HUES6 (cell line): ENCODE measurements around the gene PWP2.

Source experiments
- H3K27ac ChIP-seq: 2 replicates; pipeline ENCODE4 v1.7.0; 2013; ENCODE audit warnings: low read depth, mild to moderate bottlenecking, low read length, inconsistent platforms
- H3K27me3 ChIP-seq: 2 replicates; pipeline ENCODE4 v1.6.1; 2013; ENCODE audit warnings: low read length; ENCODE audit not compliant: control insufficient read depth, insufficient read depth
- H3K36me3 ChIP-seq: 2 replicates; pipeline ENCODE4 v1.6.1; 2013; ENCODE audit warnings: low read length; ENCODE audit not compliant: control insufficient read depth, insufficient read depth
- H3K4me1 ChIP-seq: 2 replicates; pipeline ENCODE4 v1.6.1; 2013; ENCODE audit warnings: low read length; ENCODE audit not compliant: control insufficient read depth, insufficient read depth
- H3K4me3 ChIP-seq: 2 replicates; pipeline ENCODE4 v1.5.1; 2013; ENCODE audit warnings: low read depth, low read length
- H3K9ac ChIP-seq: one replicate; pipeline ENCODE4 v1.6.1; 2013; ENCODE audit warnings: mild to moderate bottlenecking, low read length
- H3K9me3 ChIP-seq: 2 replicates; pipeline ENCODE4 v1.6.1; 2013; ENCODE audit warnings: low read depth, low read length; ENCODE audit not compliant: control insufficient read depth, insufficient read depth

The PWP2 gene

DNA sequence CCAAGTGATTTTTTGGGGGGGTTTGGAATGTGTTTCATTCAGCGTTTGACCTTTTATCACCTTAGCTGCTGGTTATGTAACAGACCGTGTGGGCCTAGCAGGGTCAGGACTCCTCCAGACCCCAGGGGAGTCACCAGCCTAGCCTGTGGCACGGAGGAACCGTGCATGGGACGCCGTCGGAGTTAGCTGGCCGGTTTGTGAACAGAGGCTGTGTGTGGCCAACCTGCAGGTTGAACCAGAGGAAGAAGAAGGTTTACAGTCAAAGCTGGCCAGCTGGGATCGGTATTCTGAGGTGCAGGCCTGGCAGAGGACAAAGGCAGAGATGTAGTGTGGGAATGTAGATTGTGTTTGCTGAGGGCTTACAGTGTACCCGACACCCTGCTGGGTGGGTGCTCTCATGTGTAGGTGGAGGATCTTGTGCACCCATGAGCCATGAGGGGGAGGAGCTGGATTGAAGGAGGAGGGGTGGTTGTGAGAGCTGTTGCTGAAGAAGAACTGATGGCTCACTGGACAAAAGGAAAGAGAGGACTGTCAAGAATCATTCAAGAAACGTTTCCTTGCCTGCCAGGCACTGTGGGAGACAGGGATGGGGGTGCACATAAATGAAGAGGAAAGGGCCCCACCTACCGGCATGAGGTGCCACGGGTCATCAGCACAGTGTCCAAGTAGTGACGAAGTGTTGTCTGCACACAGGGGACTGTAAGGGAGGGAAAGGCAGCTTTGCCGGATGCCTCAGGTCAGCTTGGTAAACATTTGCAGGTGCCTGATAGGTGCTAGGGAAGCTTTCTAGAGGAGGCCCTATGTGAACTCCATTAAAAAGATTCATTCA lies 40.0 kb upstream of the PWP2 start:
- Histone ChIP-seq H3K9me3 (no peaks in the 10 kb centered on the region), H3K27ac (no peak overlapping the region), H3K4me1 (no peaks in the 10 kb centered on the region), H3K36me3 (peaks cover 74% of the 10 kb centered on the region), H3K27me3 (no peaks in the 10 kb centered on the region), H3K9ac (no peak overlapping the region), H3K4me3 (no peak overlapping the region)

DNA sequence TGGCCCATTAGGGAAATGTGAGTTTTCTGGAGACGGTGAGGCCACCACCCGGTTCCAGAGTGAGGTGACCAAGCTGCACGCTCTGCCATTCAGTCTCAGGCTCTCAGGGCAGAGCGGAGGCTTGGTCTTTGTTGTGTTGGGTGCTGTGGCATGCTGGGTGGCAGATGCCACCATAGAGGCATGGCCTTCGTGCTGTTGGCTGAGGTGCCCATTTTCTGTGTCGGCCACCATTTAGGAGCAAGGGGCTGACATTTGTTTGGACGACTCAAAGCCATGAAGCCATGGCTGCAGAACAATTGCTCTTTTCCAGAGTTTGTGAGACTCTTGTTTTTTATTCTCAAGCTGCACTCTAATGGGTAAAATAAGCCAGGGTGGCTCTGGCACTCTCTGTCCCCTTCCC lies 36.8 kb upstream of the PWP2 start:
- no peak overlapping the region for H3K9ac ChIP-seq
- no peak overlapping the region for H3K4me3 ChIP-seq
- H3K36me3 ChIP-seq, result peaks cover 62% of the 10 kb centered on the region
- H3K27me3 ChIP-seq, result no peaks in the 10 kb centered on the region
- no peaks in the 10 kb centered on the region for H3K4me1 ChIP-seq
- no peak overlapping the region for H3K27ac ChIP-seq
- no peaks in the 10 kb centered on the region for H3K9me3 ChIP-seq

DNA sequence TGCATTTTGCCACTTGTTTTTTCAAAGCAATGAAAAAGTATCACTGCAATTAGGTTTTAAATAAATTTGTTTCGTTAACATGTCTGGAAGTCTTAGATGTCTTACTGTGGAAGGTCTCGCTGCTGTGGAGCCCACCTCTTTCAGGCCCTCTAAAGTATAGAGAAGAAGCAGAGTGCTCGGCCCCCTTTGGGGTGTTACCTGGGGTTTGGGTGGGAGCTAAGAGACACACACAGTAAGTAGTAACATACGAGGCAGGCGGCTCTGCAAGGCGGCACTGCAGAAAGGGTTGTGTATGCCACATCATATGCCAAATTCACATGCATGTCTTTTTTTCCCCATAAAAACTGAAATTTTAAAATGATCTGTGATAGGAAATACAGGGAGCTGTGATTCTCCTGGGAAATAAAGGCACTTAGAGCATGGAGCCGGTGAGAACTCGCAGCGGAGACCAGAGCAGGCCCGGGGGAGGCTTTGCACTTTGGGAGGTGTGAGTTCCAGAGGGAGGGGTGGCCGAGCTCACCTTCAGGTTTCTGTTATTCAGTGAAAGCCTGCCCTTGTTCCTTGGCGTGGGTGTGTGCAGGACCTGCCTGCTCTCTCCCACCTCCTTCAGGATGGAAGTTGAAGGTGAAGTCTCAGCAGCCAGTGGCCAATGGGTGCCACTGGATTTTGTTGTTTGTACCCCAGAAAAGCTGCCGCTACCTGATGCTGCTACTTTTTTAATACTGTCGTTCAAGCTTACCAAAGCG lies 35.7 kb upstream of the PWP2 start:
- no peak overlapping the region for H3K4me3 ChIP-seq
- no peak overlapping the region for H3K27ac ChIP-seq
- H3K4me1 ChIP-seq, result no peaks in the 10 kb centered on the region
- no peaks in the 10 kb centered on the region for H3K27me3 ChIP-seq
- H3K36me3 ChIP-seq, result peaks cover 60% of the 10 kb centered on the region
- no peaks in the 10 kb centered on the region for H3K9me3 ChIP-seq
- H3K9ac ChIP-seq, result no peak overlapping the region

DNA sequence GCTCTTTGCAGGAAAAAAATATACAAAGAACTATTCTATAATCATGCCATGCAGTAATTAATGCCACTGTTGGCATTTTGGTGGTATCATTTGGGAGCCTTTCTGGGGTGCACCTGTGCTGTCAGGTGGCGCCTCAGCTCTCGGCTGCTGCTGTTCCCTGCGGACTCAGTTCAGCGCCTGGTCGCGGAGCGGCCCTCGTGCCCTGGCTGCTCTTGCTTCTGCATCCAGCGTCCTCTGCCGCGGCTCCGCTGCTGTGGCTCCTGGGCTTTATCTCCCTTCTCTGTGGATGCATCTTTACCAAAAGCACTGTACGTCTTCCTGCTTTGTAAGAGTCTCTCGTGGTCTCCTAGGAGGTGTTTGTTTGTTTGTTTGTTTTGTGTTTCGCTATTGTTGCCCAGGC lies 35.1 kb upstream of the PWP2 start:
- Histone ChIP-seq H3K36me3 (peaks cover 63% of the 10 kb centered on the region), H3K27me3 (no peaks in the 10 kb centered on the region), H3K4me3 (no peak overlapping the region), H3K4me1 (no peaks in the 10 kb centered on the region), H3K9ac (no peak overlapping the region), H3K9me3 (no peaks in the 10 kb centered on the region), H3K27ac (no peak overlapping the region)

DNA sequence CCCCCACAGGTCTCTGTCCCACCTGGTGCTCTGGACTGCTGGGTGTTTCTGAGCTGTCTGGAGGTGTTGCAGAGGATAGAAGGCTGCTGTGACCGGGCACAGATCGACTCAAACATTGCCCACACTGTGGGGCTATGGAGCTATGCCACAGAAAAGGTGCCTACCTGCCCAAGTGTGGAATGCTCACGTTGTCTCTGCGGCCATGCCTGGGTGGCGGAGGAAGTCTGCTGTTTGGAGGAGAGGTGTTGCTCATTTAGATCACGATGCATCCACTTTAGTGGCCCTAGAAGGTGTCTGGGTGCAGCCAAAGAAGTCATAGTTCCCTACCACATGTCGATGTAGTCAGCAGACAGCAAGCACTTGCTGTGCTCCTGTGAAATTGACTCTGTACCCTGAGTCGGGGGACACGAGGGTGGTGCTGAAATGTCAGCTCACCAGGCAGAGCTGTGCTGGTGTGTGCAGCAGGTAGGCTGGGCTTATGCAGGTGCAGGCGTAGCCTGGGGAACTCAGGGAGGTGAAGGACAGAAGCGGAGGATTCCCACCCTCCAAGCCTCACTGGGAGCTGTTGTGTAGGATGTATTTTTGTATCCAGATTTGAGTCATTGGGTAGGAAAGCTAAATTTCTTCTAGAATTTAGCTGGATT lies 32.8 kb upstream of the PWP2 start:
- H3K9me3 ChIP-seq, result no peaks in the 10 kb centered on the region
- H3K4me3 ChIP-seq, result no peak overlapping the region
- H3K27me3 ChIP-seq, result no peaks in the 10 kb centered on the region
- no peak overlapping the region for H3K27ac ChIP-seq
- H3K9ac ChIP-seq, result no peak overlapping the region
- peaks cover 69% of the 10 kb centered on the region for H3K36me3 ChIP-seq
- 0 out of 2 replicates have a peak, but pooled peaks cover 7% of the 10 kb centered on the region for H3K4me1 ChIP-seq

DNA sequence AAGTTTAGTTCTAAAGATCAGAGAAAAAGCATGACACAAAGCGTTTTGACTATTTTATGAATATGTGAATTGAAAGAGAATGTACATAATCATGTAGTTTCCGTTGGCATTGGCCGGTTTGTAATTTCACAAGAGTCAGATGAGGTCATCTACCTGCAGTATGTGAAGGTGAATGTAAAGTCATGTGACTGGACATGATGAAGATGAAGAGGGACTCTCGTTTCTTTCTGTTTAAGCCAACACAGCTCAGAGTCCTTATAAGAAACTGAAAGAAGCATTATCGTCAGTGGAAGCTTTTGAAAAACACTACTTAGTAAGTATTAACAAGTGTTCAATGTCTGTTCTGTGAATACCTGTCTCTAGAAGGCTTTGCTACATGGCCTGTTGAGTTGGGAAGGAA lies 30.9 kb upstream of the PWP2 start:
- Histone ChIP-seq H3K9me3 (no peaks in the 10 kb centered on the region), H3K27me3 (no peaks in the 10 kb centered on the region), H3K27ac (no peak overlapping the region), H3K9ac (no peak overlapping the region), H3K4me3 (no peak overlapping the region), H3K36me3 (peaks cover 72% of the 10 kb centered on the region), H3K4me1 (0 out of 2 replicates have a peak, but pooled peaks cover 7% of the 10 kb centered on the region)

DNA sequence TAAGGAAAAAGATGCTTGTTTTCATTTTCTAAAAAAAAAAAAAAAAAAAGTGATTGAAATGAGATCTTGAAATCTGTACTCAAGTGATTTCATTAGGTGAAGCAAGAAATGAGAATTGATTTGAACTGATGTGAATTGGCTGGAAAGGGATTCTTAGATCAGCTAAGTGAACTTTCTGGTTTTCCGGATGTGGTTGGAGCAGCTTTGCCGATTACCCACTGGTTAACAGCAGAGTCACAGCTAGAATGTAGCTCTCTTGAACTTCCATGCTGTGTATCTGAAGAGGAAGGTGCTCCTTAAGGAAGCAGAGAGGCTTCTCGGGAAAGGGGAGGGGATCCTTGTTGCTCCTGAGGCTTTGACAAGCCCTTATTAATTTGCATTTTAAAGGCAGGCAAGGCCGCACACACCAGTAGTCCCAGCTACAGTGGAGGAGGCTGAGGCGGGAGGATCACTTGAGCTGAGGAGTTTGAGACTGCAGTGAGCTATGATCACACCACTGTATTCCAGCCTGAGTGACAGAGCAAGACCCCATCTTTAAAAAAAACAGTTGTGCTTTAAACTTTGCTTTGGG lies 28.7 kb upstream of the PWP2 start:
- no peaks in the 10 kb centered on the region for H3K9me3 ChIP-seq
- no peak overlapping the region for H3K4me3 ChIP-seq
- peaks cover 85% of the 10 kb centered on the region for H3K36me3 ChIP-seq
- no peak overlapping the region for H3K27ac ChIP-seq
- H3K27me3 ChIP-seq, result no peaks in the 10 kb centered on the region
- no peak overlapping the region for H3K9ac ChIP-seq
- 0 out of 2 replicates have a peak, but pooled peaks cover 7% of the 10 kb centered on the region for H3K4me1 ChIP-seq

DNA sequence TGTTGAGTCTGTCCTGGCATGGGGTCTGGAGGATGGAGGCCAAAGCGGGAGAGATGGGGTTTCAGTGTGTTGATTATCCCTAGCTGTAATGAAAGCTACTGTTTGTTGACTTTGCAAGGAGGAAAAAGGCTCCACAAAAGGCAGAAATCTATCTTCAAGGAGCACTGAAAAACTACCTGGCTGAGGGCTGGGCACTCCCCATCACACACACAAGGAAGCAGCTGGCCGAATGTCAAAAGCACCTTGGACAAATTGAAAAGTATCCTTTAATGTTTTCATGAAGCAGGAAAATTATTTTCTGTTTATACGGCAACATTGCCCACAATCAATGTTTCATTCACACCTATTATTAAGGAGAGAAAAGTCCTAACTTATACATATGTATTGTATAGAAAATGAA lies 27.8 kb upstream of the PWP2 start:
- H3K27ac ChIP-seq, result no peak overlapping the region
- peaks cover 88% of the 10 kb centered on the region for H3K36me3 ChIP-seq

DNA sequence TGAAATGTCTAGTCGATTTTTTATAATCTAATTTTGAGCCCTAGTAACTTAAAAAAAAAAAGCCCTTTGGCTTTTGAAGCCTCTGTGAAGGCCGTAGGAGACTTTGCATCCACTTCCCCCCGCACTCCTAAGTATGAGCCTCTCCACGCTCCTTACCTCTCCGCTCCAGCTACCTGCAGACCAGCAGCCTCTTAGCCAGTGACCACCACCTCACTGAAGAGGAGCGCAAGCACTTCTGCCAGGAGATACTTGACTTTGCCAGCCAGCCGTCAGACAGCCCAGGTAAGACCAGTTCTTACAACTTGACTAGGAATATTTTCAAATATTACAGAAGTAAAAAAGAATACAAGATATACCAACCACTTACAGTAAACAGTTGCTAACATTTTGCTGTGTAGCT lies 27.4 kb upstream of the PWP2 start:
- Histone ChIP-seq H3K4me3 (no peak overlapping the region), H3K36me3 (peaks cover 88% of the 10 kb centered on the region), H3K9me3 (no peaks in the 10 kb centered on the region), H3K9ac (no peak overlapping the region), H3K4me1 (0 out of 2 replicates have a peak, but pooled peaks cover 7% of the 10 kb centered on the region), H3K27me3 (no peaks in the 10 kb centered on the region), H3K27ac (no peak overlapping the region)

More for the DNA sequence above, 27.8 kb upstream of the PWP2 start:
- no peak overlapping the region for H3K4me3 ChIP-seq
- H3K9ac ChIP-seq, result no peak overlapping the region
- 0 out of 2 replicates have a peak, but pooled peaks cover 7% of the 10 kb centered on the region for H3K4me1 ChIP-seq
- no peaks in the 10 kb centered on the region for H3K27me3 ChIP-seq
- no peaks in the 10 kb centered on the region for H3K9me3 ChIP-seq

DNA sequence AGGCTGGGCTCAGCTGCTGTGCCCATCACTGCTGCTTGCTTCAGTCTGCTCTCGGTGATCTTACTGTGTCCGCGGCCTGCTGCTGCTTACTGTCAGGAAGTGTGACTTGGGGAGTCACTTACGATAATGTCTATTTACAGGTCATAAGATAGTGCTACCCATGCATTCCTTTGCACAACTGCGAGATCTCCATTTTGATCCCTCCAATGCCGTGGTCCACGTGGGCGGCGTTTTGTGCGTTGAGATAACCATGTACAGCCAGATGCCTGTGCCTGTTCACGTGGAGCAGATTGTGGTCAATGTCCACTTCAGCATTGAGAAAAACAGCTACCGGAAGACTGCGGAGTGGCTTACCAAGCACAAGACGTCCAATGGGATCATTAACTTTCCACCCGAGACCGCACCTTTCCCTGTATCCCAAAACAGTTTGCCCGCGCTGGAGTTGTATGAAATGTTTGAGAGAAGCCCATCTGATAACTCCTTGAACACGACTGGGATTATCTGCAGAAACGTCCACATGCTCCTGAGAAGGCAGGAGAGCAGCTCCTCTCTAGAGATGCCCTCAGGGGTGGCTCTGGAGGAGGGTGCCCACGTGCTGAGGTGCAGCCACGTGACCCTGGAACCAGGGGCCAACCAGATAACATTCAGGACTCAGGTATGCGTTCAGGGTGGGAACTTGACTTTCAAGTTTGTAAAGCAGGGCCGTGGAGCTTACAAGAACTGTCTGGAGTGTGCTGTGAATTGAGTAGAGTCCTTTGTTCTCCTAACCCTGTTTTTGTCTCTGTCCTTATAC lies 24.4 kb upstream of the PWP2 start:
- Histone ChIP-seq H3K27me3 (no peaks in the 10 kb centered on the region), H3K9ac (no peak overlapping the region), H3K36me3 (peaks cover 93% of the 10 kb centered on the region), H3K4me3 (no peak overlapping the region), H3K9me3 (no peaks in the 10 kb centered on the region), H3K4me1 (0 out of 2 replicates have a peak, but pooled peaks cover 7% of the 10 kb centered on the region), H3K27ac (no peak overlapping the region)
